EH (cell line): ENCODE data around the gene NKD2.
"Not testable (repeated sequence)": the region's sequence is repeated elsewhere in the genome, so short reads cannot be mapped to it uniquely, and the experiment has no call there.

Experiments
- DNase-seq: peaks from one replicate; pipeline ENCODE4 v3.0.0-alpha.2; 2015; ENCODE audit warnings: low read depth

NKD2 gene

DNA sequence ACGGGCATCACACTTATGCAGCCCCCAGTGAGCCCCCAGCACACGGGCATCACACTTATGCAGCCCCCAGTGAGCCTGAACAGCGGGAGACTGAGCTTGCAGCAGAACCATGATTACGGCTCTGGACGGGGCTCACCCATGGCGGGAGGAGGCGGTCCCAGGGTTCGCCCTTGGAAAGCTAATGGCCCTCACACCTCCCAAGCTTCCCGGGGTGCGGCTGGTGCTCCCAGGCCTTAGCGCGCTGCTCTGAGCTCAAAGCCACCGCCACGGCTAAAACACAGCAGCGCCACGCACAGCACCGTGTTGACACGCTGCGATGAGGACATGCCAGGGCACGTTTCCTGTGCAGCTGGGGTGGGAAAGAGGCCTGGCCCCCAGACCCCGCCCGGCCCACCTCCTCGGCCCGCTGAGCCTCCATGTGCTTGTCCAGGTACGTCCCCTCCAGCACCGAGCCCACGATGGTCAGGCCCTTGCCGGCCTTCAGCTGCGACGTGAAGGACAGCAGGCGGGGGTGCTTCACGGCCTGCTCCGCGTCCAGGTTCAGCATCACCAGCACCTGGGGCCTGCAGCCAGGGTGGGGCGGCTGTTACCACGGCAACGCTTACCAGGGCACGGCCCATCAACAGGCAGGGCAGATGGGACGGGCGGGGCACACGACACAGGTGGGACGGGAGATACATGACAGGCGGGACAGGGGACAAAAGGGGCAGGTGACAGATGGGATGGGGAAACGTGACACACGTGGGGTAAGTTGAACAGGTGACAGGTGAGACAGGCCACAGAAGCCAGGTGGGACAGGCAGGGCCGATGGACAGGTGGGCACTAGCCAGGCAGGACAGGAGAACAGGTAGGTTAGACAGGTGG is 64.9 kb downstream of the NKD2 start:
- DNase-seq, result no peak

DNA sequence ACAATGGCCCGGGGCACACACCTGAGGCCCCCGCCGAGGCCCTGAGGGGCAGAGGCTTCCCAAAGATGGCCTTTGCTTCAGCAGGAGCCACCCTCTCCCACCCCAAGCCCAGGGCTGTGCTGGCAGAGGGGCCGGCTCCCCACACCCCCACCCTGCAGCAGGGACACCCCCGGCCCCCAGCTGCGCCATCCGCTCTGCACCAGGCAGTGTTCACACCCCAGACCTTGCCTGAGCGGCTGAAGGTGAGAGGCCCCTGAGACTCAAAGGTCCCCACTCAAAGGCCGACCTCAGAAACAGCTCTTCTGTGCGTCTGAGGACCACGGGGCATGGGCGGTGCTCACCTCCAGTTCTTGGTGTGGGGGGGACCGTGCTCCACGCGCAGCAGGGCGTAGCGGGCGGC is 65.6 kb downstream of the NKD2 start:
- DNase-seq, result no peak

DNA sequence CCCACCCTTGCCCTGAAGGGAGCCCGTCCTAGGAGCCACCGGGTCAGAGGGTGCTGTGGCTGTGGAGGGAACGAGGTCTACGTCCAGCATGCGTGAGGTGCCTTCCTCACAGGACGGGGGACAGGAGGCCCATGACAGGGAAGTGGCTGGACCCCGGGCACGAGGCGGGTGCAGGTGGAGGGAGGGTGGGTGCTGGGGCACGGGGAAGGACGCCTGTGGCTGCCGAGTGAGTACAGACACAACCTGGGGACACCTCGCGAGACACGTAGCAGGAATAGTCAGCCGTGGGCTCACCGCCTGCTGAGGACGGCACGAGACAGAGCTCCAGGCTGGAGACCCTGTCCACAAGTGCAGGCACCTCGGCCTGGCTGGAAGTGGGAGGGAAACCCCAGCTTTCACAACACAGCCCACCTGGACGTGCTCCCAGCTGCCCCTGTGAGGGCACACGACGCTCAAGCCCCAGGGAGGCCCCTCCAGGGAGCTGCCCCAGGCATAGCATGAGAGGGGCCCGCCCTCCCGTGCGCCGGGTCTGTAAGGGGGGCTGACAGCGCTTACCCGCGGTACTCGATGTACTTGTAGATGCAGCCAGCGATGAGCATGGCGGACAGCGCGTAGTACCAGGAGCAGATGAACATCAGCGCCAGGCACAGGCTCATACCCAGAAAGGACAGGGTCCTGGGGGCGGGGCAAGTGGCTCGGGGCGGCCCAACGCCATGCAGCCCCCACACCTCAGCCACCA is 66.4 kb downstream of the NKD2 start:
- DNase-seq, result no peak

DNA sequence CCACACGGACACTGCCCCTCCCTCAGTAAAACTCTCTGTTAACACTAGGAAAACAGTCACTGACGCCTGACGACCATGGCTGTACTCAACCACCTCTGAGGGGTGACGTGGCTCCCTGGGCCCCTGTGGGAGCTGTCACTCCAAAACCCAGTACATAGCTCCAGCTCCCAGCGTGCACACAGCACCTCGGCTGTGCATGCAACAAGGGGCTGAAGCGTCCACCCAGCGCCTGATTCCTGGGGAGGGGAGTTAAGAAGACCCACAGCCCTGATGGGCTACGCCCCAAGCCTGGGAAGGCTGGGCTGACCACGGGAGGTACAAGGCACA is 66.9 kb downstream of the NKD2 start:
- DNase-seq, result no peak

DNA sequence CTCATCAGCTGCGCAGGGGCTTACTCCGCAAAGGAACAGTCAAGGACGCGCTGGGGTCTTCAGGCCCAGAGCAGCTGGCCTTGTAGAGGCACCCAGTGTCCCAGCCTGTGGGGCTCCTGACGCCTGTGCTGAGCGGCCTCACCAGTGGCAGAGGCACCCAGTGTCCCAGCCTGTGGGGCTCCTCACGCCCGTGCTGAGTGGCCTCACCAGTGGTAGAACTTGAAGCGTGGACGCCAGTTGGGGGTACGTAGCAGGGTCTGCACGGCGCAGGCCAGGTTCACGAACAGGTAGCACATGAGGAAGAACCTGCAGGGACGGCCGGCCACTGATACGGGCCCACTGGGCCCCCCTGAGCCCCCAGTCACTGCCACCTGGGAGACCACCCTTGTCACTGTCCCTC is 67.3 kb downstream of the NKD2 start:
- no peak for DNase-seq

GRCh38 chr5:1076406-1076805 is 67.8 kb downstream of the NKD2 start:
- no peak for DNase-seq

DNA sequence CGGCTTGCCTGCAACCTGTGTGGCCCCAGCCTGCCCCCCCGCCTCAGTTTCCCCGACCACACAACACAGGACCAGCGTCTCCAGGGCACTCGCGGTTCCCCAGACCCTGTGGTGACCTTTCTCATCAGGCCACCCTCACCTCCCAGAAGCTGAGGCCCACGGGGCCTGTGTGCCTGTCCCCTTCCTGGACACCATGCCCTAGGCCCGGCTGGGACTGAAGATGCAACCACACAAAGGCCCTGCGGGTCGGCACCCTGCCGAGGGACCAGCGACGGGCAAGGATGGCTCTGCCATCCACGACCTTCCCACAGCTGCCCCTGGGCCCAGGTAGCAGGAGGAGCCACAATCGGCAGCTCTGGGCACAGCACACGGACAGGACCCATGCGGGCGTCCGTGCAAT is 68.4 kb downstream of the NKD2 start:
- DNase-seq, result no peak

DNA sequence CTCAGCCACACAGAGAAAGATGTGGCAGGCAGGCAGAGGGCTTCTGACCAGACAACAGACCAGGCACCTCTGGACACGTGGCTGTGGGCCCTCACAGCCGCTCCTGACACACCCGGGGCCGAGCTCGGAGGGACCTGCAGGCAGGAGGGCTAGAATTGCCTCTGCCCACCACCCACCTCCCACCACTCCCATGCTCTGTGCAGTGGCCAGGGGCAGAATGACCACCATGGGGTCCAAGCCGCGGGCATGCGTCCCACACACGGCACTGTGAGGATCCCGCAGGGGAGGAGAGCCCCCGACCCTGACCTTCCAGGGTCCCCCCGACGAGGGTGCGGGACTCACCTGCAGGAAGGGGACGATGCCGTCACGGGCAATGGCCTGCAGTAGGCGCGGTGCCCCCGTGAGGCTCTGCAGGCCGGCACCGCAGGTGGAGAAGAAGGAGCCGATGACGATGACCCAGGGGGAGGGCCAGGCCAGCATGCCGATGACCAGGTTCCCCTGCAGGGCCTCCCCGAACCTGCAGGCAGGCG is 69.0 kb downstream of the NKD2 start:
- no peak for DNase-seq

- no peak for DNase-seq
Observed at GRCh38 chr5:1078206-1078605, 69.6 kb downstream of the NKD2 start.

DNA sequence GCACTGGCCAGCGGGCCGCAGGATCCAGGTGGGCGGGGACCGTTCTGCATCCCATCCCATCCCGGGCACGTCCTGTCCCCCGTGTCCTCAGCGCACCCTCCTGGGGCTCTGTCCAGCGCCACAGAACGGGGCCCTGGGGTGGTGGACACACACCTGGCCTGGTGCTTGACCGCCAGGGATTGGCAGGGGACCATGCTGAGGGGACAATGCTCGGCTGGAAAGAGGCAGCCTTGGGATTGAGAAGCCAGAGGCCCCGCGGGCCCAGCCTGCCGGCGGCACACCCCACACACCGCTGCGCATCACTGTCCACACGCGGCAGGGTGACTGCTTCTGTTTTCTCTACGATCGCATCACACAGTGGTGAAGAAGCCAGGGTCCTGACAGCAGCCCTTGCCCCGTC is 70.2 kb downstream of the NKD2 start:
- DNase-seq, result no peak

DNA sequence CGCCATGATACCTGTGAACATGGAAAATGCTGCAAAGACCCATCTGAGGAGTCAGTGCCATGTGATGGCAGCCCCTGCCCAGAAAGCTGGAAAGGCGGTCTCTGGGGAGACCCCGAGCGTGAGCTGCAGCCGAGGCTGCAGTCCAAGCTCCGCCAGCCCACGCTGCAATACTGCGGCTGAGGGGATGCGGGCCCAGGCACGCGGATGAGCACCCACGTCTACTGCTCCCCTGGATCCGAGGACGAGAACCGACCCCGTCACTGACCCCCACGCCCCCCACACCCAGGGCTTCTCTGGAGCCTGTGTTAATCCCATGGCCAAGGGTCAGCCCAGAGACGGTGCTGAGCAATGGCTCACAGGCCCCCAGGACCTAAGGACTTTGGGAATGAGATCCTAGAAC is 70.9 kb downstream of the NKD2 start:
- DNase-seq, result no peak

GRCh38 chr5:1079961-1080360 is 71.4 kb downstream of the NKD2 start:
- no peak for DNase-seq

DNA sequence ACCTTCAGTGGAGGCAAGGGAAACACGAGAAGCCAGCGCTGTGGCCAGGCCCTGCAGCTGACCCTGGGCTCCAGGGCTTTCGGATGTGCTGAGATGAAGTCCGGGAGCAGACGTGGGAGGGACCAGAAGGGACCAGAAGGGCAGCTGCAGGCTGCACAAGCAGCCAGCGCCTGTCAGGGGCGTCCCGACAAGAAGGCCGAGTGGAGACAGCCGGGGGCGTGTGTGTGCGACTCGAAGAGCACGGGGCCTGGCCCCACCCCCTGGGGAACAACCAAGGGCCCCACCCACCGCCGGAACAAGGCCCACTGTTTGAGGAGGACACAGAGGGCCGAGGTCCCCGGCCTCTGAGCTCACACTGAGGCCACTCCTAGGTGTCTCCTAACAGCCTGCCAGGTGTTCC is 71.8 kb downstream of the NKD2 start:
- DNase-seq, result no peak

- DNase-seq, result no peak
Observed at GRCh38 chr5:1081519-1081918, 72.9 kb downstream of the NKD2 start.

DNA sequence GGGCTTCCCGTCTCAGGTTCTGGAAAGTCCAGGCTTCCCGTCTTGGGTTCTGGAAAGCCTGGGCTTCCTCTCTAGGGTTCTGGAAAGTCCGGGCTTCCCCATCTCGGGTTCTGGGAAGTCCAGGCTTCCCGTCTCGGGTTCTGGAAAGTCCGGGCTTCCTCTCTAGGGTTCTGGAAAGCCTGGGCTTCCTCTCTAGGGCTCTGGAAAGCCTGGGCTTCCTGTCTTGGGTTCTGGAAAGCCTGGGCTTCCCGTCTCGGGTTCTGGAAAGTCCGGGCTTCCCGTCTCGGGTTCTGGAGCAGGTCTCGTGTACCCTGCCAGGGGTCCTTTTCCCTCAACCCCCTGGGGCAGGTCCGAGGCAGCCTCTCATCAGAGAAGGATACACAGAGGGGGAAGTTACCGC is 74.4 kb downstream of the NKD2 start:
- not testable (repeated sequence) for DNase-seq

GRCh38 chr5:1083823-1084605 is 75.4 kb downstream of the NKD2 start:
- DNase-seq, result no peak

DNA sequence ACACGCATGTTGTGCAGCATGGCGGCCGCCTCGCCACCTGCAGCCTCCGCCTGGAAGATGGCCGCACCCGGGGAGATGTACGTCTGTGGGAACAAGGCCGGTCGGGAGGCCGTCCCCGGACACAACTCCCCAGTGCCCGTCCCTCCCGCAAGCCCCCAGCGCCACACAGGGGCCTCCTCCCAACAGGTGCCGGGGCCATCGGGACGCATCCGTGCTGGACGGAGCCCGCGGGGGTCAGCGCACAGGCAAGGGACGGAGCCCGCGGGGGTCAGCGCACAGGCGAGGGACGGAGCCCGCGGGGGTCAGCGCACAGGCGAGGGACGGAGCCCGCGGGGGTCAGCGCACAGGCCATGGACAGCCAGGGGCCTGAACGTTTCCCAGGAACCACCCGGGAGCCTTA is 76.8 kb downstream of the NKD2 start:
- DNase-seq, result no peak

DNA sequence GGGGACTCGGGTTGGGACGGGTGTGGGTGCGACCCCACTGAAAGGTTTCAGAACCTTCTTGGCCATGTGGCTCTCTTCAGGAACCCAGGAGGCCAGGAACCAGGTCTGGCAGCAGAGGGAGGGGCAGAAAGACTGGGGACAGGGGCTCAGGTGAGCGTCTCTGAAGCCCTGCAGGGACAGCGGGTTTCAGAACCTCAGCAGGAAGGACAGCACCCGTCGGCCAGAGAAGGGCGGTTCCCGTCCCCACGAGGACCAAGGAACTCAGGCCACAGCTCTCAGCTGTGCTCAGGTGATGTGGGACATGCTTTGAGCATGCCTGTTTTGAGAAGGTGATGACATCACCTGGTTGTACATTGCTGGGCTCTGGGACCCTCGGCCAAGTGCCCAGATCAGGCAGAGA is 77.5 kb downstream of the NKD2 start:
- DNase-seq, result no peak

DNA sequence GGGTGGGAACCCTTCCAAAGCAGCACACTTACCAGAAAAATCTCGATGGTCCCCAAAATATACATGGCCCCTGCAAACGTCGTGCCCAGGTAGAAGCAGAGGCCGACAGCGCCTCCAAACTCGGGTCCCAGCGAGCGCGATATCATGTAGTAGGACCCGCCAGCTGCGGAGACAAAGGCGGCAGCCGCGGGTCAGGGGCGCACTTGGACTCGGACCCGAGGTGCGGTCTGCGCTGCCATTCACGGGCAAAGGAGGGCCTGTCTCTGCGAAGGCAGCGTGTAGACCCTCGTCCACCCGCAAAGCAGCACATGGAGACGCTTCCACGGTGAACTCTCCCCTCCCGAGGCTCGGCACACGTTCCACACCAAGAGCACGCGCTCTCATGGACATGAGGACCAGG is 78.3 kb downstream of the NKD2 start:
- DNase-seq, result no peak

DNA sequence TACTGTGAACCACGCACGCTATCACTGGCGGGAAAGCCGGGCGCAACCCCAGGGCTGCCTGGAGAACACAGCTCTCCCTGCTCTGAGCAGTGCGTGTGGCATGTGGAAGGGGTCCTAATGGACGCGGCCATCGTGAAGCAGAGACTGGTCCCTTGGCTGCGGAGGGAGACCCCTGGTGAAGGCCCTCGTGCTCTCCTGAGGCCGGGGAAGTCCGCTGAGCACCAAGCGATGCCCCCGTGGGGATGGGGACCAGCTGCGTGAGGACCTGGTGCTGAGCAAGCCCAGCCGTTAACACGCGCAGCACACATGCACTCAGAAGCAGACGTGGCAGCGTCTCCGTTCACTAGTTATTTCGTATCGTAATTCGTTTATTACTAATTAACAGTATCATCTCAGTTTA is 78.8 kb downstream of the NKD2 start:
- no peak for DNase-seq

GRCh38 chr5:1088031-1088430 is 79.4 kb downstream of the NKD2 start:
- DNase-seq, result no peak
